NCI-H2196 treated with DMSO at 0.1 percent for 48 hours (cell line): ENCODE measurements around the gene MARVELD3.
"Not testable (repeated sequence)": the region's sequence is repeated elsewhere in the genome, so short reads cannot be mapped to it uniquely, and the experiment has no call there.

Experiments used
- DNase-seq: peaks from one replicate; lab custom pipeline; 2025; ENCODE audit not compliant: unreplicated experiment; lab: John Stamatoyannopoulos, UW

MARVELD3 gene, protein sequence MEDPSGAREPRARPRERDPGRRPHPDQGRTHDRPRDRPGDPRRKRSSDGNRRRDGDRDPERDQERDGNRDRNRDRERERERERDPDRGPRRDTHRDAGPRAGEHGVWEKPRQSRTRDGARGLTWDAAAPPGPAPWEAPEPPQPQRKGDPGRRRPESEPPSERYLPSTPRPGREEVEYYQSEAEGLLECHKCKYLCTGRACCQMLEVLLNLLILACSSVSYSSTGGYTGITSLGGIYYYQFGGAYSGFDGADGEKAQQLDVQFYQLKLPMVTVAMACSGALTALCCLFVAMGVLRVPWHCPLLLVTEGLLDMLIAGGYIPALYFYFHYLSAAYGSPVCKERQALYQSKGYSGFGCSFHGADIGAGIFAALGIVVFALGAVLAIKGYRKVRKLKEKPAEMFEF

DNA sequence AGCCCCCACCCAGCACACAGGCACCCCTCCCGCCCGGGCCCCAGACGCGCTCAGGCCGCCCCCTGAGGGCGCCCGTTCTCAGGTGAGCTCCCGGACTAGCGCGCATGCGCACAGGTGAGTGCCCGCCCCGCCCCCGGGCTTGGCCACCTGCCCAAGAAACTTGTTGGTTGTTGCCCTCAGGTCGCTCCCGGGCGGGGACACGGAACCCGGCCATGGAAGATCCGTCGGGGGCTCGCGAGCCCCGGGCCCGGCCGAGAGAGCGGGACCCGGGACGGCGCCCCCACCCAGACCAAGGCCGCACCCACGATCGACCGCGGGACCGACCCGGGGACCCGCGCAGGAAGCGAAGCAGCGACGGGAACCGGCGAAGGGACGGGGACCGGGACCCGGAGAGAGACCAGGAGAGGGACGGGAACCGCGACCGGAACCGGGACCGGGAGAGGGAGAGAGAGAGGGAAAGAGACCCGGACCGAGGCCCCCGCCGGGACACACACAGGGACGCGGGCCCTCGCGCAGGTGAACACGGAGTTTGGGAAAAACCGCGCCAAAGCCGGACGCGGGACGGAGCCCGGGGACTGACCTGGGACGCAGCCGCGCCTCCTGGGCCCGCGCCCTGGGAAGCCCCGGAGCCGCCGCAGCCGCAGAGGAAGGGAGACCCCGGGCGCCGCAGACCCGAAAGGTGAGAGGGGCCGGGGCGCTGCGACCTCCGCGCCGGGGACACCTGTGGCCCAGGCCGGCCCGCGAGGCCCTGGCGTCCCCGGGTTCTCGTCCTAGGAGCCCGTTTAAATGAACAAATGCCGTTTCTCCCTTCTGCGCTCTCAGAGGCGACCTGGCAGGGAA is at the start of gene MARVELD3:
TSS of gene MARVELD3 (plus strand) at position 167 of the 840 bp plus-strand sequence. CDS start at position 213, 46 bp downstream.
- no peak for DNase-seq

DNA sequence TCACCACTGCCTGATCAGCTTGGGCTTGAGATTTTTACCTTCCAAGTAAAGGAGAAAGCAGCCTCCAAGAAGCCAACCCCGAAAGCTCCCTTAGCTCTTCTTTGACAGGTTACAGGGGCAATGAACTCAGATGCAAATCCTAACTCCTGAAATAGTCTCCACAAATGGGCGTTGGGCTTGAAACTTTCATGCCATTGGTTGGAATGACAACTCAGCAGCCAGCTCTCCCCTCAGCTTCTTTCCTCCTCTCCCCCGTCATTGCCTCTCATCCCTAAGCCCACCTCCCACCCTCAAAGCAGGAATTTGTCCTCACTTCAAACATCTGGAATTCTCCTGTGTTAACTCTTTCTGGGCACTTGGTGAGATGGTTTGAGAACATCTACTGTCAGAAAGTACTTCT is 49.0 kb upstream of the MARVELD3 start, which contains the start of gene TAT:
TSS of gene TAT (minus strand) at position 122 of the 400 bp plus-strand sequence. CDS start 677 bp downstream, outside the sequence.
- DNase-seq: no peak

DNA sequence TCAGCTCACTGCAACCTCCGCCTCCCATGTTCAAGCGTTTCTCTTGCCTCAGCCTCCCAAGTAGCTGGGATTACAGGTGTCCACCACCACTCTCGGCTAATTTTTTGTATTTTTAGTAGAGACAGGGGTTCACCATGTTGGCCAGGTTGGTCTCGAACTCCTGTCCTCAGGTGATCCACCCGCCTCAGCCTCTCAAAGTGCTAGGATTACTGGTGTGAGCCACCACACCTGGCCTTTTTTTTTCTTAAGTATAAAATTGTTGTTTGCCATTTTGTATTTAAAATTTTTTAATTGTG is 43.5 kb upstream of the MARVELD3 start:
- DNase-seq: not testable (repeated sequence)

DNA sequence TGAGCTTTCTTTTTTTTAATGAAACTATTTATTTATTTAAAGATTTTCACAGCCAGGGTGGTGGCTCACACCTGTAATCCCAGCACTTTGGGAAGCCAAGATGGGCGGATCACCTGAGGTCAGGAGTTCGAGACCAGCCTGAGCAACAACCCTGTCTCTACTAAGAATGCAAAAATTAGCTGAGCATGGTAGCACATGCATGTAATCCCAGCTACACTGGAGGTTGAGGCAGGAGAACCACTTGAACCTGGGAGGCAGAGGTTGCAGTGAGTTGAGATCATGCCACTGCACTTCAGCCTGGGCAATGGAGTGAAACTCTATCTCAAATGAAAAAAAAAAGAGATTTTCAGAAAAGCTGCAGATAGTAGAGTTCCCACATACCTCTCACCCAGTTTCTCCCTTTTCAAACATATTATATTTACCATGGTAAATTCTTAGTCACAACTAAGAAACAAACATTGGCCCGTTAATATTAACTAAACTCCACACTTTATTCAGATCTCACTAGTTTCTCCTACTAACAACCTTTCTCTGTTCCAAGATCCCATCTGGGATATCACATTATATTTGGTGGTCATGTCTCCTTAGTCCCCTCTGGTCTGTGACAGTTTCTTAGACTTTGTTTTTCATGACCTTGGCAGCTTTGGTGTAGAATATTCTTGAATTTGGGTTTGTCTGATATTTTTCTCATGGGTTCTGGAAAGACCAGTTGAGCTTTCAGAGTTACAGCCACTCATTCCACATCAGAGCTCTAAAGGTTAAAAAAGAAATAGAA is 41.3 kb upstream of the MARVELD3 start:
- DNase-seq: no peak

- no peak for DNase-seq
These were observed 40.7 kb upstream of the MARVELD3 start for GRCh38 chr16:71585318-71585703.

DNA sequence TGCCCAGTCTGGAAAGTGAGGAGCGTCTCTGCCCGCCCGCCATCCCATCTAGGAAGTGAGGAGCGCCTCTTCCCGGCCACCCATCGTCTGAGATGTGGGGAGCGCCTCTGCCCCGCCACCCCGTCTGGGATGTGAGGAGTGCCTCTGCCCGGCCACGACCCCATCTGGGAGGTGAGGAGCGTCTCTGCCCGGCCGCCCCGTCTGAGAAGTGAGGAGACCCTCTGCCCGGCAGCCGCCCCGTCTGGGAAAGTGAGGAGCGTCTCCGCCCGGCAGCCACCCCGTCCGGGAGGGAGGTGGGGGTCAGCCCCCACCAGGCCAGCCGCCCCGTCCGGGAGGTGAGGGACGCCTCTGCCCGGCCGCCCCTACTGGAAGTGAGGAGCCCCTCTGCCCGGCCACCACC is 36.6 kb upstream of the MARVELD3 start:
- DNase-seq: not testable (repeated sequence)

DNA sequence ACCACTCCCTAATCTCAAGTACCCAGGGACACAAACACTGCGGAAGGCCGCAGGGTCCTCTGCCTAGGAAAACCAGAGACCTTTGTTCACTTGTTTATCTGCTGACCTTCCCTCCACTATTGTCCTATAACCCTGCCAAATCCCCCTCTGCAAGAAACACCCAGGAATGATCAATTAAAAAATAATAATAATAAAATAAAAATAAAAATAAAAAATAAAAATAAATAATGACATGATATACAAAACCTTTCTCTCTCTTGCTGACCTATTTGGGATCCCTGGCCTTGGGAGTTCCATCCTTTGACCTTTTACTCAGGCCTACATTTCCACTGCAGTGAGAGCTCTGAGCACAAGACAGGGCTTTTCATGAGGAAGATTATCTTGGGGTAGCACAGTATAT is 35.9 kb upstream of the MARVELD3 start:
- not testable (repeated sequence) for DNase-seq

- no peak for DNase-seq
These were observed 35.4 kb upstream of the MARVELD3 start for GRCh38 chr16:71590584-71590983.

GRCh38 chr16:71591917-71592316 is 34.1 kb upstream of the MARVELD3 start:
- no peak for DNase-seq

- DNase-seq: no peak
These were observed 32.7 kb upstream of the MARVELD3 start for GRCh38 chr16:71593048-71593999.

DNA sequence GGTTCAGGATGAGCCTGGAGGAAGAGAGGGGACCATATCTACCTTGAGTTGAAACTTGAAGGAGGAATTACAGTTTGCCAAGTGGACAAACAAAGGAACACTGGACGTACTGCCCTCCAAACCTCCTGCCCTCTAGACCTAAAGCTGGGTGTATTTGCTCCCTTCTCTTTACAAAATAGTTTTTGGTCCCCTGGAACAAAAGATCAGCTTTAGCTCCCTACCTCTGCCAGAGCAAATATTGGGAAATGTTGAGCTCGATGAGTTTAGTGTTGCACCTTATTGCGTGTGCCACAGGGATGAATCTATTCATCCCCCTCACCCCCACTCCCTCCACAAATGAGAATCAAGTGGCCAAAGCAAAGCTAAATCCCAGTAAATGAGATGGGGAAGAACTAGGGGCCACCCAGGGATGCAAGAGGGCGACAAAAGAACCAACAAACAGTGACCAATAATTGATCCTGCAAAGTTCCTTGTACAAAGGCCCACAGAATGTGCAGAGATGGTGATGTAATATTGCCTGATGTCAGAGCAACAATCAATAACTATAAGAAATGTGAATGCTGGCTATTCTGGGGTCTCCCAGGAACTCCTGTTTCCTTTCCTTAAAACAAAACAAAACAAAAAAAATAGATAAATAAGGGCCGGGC is 31.9 kb upstream of the MARVELD3 start:
- no peak for DNase-seq

- DNase-seq: not testable (repeated sequence)
These were observed 30.6 kb upstream of the MARVELD3 start for GRCh38 chr16:71595340-71595826.

DNA sequence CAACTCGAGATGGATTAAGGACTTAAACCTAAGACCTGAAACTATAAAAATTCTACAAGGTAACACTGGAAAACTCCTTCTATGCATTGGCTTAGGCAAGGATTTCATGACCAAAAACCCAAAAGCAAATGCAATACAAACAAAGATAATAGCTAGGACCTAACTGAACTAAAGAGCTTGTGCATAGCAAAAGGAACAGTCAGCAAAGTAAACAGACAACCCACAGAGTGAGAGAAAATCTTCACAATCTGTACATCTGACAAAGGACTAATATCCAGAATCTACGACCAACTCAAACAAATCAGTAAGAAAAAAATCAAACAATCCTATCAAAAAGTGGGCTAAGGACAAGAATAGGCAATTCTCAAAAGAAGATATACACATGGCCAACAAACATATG is 27.6 kb upstream of the MARVELD3 start:
- not testable (repeated sequence) for DNase-seq

GRCh38 chr16:71600822-71601221 is 25.2 kb upstream of the MARVELD3 start:
- no peak for DNase-seq

DNA sequence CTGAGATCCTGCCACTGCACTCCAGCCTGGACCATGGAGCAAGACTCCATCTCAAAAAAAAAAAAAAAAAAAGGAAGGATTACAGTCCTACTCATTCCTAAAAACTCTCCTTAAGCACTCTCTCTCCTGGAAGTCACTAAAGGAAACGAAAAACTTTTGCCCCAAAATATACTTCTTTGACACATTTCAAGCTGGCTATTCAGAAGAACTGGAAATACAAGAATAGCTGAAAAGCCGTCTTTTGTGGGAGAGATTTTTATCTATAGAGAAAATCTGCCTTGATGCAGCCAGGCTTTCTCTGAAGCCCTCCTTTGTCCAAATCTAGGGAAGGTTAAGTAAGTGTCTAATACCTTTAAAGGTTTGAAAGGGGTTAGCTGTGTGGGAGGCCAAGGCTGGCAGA is 16.9 kb upstream of the MARVELD3 start:
- DNase-seq: no peak

GRCh38 chr16:71610447-71610846 is 15.5 kb upstream of the MARVELD3 start:
- DNase-seq: no peak

GRCh38 chr16:71610936-71611871 is 14.8 kb upstream of the MARVELD3 start:
- DNase-seq: peak; percentile 9

- not testable (repeated sequence) for DNase-seq
These were observed 11.0 kb upstream of the MARVELD3 start for GRCh38 chr16:71614956-71615355.
